GM18511 (cell line): Measurements from ENCODE around the gene TXNIP.

Experiments
- ATAC-seq: cut with Tn5 transposase; IDR thresholded peaks from one replicate; pipeline ENCODE4 v1.9.1; 2021; ENCODE audit warnings: mild to moderate bottlenecking, moderate library complexity; ENCODE audit not compliant: unreplicated experiment

Gene TXNIP

DNA sequence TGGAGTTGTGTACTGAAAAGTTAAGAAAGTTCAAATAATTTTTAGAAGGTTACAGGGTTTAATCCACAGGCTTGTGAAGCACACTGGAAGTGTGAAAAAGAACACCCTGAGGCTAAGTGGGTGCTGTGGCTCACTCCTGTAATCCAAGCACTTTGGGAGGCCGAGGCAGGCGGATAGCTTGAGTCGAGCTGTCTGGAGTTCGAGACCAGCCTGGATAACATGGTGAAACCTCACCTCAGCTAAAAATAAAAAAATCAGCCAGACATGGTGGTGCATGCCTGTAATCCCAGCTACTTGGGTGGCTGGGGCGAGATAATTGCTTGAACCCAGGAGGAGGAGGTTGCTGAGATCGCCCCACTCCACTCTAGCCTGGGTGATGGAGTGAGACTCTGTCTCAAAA is 9.8 kb downstream of the TXNIP start:
- ATAC-seq = no peak

DNA sequence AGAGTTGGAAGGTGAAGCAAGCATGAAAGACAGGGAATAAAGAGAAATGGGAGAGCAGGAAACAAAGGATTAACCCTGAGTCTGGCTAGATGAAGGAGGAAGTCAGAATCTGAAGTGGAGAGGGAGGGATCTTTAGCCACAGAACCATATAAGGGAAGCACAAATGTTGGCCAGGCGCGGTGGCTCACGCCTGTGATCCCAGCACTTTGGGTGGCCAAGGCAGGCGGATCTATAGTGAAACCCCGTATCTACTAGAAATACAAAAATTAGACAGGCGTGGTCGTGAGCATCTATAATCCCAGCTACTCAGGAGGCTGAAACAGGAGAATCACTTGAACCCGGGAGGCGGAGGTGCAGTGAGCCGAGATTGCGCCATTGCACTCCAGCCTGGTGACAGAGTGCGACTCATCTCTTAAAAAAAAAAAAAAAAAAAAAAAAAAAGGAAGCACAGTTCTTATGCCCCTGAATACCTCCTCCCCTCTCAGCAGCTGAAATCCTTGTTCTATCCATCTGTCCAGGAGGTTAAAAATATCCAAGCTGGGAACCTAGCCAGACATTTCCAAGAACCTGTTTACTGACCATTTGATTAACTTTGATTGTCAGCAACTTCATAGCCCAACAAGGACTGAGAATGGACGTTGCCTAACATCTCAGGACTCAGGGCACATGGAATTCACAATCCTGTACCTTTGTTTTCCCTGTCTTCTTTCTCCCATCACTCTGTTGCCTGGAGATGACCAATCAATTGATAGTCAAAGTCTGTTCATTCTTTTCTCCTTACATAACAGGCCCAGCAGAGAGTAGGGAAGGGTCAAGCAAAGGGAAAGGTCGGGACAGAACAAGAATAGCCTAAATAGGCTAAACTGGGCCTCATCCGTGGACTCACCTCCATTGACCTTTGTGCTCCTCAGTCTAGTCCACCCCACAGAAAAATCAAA is 10.6 kb downstream of the TXNIP start:
- no peak for ATAC-seq

DNA sequence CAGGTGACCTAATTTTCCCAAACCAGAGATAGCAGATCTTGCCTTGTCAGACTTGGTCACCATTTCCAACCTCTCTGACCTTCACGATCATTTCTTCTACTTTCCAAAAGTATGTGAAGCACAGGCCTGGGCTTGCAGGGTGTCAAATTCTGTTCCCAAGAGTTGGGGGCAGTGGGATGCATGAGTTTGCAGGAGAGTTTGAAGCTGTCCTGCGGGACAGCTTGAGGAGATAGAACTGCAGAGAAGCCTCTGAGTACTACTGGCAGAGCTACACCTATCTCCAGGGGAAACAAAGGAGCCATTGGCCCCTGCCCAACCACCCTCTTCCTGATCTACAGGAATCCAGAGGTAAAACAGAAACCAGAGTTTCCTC is 11.3 kb downstream of the TXNIP start:
- ATAC-seq = no peak

DNA sequence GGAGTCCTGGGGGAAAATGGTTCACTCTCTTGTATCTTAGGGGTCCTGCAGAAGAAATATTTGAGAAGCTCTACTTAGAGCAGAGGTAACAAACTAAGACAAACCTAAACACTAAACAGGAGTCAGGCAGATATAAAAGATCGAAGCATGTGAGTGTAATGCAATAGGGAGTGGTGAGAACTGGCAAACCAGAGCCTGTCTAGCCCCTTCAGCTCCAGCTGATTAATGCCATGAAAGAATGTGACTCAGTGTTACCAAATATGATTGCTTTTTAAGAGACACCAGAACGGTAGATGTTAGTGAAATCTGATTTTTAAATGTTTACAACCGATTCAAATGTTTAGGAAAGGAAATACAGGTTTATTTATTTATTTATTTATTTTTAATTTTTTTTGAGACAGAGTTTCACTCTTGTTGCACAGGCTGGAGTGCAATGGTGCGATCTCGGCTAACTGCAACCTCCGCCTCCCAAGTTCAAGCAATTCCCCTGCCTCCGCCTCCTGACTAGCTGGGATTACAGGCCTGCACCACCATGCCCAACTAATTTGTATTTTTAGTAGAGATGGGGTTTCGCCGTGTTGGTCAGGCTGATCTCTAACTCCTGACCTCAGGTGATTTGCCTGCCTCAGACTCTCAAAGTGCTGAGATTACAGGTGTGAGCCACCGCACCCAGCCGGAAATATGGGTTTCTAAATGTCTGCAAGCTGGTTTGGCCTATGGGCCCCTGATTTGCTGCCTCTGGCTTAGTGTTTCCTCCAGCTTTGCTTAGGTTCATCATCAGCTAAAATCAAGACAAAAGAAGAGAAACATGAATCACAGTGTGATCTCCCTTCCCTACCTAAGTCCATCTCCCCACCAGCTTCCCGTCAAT is 12.2 kb downstream of the TXNIP start:
- no peak for ATAC-seq

DNA sequence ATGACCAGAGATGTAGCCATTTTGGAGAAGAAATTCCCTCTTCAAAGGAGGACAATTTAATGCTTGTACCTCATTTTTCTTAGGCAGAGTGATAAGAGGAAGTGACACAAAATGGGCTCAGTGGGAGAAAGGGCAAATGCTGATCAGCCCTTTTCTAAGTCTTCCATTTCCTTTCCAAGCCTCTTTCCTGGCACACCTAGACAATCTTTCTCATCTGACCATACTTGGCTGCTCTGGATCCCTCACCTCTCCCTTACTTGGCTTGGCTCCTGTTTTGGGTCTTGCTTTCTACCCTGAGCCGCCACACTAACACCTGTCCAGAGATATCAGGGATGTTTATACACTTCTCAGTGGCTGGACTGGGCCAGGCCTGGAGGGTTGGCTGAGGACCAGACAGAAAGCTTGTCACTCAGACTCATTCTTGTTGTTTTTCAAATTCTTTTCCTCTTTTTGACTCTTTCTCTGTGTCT is 13.1 kb downstream of the TXNIP start:
- ATAC-seq = no peak

DNA sequence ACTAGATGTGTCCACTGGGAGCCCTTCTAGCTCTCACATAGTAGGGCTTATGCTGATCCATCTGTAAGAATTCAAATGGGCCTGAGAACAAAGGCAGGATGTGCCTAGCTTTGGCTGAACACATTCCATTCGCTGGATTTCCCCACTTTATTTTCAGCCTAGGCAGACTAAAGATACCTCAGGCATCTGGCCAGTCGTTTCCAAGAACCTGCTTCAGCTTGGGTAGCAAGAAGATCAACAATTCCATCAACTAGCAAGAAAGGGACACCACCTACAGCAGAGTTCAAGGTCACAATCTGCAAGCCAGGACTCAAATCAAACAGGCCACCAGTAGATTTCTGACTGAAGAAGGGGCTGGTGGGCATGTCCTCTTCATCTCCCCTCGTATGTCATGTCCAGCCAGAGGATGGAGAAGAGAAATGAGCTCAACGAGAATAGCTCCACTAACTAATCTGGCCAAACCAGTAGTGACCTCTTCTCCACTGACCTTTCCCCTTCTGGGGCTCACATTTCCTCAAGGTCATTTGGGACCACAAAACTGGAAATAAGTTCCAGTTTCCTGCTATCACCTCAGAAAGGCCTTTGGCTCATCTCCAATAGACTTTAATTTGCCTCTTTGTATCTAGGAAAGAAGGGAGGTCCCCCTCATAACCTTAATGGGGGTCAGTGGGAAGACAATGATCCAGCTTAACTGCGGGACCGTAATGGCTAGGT is 14.2 kb downstream of the TXNIP start:
- no peak for ATAC-seq

DNA sequence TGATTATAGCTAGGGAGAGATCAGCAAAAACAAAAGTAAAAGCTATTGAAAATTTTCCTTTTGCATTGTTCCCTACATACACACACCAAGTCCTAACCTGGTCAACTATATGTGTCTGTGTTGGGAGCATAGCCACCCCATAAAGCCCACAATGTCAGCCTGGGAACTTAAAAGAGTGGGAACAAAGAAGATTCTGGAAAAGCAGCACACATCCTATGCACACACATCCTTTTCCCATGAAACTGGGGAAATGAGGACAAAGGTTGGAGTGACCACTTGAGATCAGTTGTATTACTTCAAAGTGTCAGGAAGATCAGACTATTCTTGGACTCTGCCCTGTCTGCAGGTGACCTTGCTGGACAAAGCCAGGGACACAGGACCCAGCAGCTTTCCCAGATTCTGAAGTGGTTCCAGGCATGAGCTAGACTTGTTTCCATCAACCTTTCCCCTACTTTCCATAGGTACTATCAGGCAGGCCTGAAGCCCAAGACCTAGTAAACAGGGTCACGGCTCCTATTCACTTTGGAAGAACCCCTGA is 15.9 kb downstream of the TXNIP start:
- ATAC-seq = no peak

DNA sequence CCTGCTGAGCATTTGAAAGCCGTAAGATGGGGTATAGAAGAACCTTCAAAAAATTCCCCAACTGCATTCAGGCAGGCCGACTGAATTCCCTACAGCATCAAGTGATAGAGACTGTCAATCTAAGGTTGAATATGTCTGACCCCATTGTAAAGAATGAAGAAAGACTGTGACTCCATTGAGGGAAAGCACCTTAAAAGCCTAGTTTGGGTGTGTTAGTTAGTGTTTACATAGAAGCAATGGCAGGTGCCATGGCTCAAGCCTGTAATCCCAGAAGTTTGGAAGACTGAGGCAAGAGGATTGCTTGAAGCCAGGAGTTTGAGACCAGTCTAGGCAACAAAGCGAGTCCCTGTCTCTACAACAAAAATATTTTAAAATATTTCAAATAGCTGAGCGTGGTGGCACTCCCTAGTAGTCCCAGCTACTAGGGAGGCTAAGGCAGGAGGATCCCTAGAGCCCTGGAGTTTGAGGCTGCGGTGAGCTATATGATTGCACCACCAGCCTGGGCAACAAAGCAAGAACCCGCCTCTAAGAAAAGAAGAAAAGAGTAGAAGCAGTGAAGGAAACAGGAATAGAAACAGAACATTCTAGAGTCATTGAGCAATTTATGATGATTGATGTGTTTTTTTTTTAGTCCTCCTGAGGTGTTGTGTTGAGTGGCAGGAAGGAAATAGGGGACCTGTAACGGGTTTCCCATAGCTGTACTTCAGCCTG is 16.5 kb downstream of the TXNIP start:
- peak; percentile 35 for ATAC-seq

DNA sequence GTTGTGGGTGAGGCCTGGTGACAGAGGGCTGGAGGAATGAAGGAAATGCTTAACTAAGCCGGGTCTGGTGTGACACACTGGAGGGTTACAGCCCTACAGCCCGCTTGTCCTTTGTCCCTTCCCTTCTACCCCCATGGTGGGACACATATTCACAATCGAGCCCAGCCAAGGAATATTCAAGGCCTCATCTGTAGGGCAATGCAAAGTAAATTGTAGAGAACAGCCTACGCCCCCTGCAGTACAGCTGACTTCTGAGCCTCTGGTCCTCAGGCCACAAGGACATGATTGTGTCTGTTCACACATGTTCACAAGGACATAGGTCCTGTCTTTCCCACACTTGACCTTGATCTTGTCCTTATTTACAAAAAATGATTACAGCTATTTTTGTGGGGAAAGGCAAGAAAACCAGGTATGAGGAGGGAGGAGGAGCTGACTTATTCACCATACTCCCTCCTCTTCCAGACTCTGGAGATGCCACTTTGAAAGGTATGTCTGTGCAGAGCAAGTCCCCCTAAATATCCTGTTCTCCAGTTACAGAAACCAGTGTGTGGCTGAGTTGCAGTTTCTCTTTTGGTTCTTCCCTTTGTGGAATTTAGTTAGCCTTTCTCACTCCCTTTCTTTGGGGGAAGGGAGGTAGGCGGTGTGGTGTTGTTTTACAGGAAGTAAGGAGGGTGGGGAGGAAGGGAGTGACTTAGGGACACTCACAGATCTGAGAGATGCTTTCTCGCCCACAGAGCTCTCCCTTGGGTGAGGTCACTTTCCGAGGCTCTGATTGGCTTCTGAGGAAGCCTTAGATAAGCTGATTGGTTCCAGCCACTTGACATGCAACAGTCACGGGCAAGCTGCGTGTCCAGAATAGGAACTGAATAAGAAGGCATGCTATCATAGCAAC is 17.3 kb downstream of the TXNIP start:
- ATAC-seq = peak; percentile 92

DNA sequence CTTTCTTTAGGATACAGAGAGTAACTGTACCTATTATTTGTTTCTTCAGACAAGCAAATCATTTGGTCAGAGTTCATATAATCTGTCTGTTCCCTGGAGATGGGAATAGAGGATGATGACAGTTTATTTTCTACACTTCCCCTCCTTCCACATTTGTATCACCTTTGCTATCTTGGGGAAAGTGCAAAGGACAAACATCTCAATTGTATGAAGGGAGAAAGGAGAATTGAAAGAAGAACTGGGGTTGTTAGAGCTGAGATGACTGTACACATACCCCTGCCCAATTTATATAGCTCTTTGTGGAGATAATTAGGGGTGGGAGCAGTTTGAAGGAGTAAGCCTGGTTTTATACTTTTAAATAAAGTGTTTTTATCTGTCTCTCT is 17.9 kb downstream of the TXNIP start:
- ATAC-seq = no peak

DNA sequence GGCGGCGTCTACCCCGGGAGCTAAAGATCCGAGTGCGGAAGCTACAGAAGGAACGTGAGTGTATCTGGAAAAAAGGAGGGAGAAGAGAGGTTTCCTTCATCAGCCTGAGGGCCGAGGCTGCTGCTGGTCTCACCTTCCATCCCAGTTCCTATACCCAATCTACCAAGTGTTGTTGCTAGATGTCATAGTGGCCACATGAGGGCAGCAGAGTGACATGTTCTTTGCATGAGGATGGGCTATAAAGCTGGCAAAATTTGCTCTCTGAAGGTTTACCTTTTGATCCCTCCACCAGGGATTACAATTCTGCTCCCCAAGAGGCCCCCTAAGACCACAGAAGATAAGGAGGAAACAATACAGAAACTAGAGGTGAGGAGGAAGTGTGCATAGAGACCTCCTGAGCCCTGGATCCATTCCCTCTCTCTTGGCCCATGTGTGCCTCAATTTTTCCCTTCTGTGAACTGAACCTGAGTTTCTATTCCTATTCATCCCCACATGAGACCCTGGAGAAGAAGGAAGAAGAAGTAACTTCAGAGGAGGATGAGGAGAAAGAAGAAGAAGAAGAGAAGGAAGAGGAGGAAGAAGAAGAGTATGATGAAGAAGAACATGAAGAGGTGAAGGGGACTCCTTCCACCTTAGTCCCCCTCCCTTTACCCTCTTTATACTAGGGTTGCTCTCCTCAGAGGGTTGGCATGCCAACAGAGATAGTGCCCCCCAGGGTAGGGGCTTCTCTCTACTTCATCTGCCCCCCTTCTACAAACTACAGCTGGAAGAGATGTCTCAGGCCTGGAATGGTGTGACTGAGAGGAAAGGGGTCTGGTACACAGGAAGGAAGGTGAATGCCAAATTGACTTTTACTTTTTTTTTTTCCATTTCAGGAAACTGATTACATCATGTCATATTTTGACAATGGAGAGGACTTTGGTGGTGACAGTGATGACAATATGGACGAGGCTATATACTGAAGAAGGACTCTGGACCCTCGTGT is 18.6 kb downstream of the TXNIP start:
- no peak for ATAC-seq

DNA sequence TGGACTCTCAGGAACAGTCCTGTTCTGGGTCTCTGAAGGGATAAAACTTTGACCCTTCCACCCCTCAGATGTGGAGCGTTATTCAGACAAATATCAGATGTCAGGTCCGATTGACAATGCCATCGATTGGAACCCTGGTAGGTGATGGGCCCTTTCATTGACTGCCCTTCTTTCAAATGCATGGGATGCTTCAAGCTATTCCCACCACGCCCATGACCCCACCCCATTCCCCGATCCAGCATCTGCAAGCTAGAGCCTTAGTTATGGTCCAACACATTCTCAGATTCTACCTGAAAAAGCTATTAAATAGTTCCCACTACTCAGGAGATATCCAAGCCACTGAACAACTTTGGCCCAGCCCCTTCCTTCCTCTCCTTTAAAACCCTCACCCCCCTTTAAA is 19.4 kb downstream of the TXNIP start:
- no peak for ATAC-seq

DNA sequence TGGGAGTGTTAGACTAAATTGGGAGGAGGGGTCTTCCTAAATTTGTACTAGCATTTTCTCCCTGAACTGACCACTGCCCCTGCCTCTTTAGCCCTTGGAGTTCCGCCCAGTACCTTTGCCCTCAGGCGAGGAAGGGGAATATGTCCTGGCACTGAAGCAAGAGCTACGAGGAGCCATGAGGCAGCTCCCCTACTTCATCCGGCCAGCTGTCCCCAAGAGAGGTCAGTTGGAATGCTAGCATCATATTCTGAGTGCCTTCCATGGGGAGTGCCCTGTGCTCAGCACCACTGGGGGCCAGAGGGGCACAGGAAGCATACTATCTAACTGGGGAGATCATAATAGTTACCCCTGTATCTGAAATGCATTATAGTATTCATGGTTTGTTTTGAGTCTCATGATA is 21.2 kb downstream of the TXNIP start:
- no peak for ATAC-seq

DNA sequence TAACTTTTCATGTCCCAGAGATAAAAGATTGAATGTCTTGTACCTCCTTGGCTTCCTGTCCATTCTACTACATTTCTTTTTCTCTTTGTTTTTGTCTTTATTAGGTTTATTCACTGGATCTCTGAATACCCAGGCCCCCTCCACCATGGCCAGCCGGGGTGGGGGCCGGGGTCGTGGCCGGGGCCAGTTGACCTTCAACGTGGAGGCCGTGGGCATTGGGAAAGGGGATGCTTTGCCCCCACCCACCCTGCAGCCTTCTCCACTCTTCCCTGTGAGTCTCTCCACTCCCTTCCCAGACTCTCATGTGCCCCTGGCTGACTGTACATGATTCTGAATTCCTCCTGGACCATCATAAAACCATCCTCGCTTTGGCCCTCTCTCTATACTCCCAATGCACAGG is 21.7 kb downstream of the TXNIP start:
- no peak for ATAC-seq

DNA sequence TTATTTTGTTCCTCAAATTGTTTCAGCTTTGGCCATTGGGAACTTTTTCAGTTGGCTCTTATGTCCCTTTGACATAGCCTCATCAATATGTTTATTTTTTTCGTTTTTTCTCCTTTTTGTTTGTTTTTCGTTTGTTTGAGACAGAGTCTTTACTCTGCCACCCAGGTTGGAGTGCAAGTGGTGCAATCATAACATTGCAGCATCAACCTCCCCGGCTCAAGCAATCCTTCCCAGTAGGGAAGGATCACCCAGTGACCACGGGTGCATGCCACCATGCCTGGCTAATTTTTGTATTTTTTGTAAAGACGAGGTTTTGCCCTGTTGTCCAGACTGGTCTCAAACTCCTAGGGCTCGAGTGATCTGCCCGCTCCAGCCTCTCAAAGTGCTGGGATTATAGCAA is 23.8 kb downstream of the TXNIP start:
- no peak for ATAC-seq

DNA sequence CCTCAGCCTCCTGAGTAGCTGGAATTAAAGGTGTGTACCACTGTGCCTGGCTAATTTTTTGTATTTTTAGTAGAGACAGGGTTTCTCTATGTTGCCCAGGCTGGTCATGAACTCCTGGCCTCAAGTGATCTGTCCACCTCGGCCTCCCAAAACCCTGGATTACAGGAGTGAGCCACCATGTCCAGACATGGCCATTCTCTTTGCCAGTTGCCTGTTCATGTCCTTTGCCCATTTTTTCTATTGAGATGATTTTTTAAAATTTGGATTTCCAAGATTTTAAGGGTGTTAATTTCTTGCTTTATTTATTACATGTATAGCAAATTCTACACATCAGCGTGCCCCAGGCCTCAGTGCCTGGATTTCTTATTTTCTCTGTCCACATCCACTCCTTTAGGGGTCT is 29.1 kb downstream of the TXNIP start:
- no peak for ATAC-seq

DNA sequence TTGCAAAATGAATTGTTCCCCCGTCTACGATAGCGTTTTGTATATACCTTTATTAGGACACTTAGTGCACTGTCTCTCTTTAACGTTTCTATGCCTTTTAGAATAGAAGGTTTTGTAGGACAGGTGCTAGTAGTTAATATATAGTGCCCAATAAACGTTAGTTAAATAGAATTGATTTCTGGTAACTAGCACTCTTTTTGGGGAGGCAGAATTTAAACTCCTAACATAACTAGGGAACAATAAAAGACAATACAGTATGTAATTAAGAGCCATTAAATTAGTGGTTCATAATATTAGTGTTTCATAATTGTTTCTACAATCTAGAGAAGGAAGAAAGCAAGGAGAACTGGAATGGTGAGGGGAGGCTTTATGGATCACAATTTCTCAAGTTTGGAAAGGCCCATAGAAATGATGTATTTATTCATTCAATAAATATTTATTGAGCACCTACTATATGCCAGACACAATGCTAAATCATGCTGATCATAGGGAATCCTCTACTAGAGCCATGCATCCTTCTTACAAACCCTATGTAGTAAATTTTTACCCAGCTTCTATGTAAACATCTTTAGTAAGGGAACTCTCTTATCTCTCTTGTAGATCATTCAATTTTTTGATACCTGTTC is 31.1 kb downstream of the TXNIP start:
- ATAC-seq = no peak
